Mucosa of rectum (tissue), 2 donors: ENCODE measurements around the gene EPHA5.

Experiments used
- H3K27ac ChIP-seq, 2 donors: one replicate each; pipeline ENCODE4 v1.7.0; 2013; ENCODE audit warnings: inconsistent platforms in 2 of 2, low read depth in 2 of 2, low read length in 2 of 2
- H3K27me3 ChIP-seq, 2 donors: one replicate each; pipeline ENCODE4 v1.7.0; 2013; ENCODE audit warnings: low read length in 2 of 2; ENCODE audit not compliant: control insufficient read depth in 2 of 2, insufficient read depth in 2 of 2
- H3K36me3 ChIP-seq, 2 donors: one replicate each; pipeline ENCODE4 v1.7.0; 2013; ENCODE audit warnings: low read length in 2 of 2; ENCODE audit not compliant: control insufficient read depth in 2 of 2, insufficient read depth in 2 of 2
- H3K4me1 ChIP-seq, 2 donors: one replicate each; pipeline ENCODE4 v1.7.0; 2013; ENCODE audit warnings: low read length in 2 of 2, mild to moderate bottlenecking in 1 of 2; ENCODE audit not compliant: control insufficient read depth in 2 of 2, insufficient read depth in 2 of 2
- H3K4me3 ChIP-seq, 2 donors: one replicate each; pipeline ENCODE4 v1.7.0; 2013; ENCODE audit warnings: low read length in 2 of 2
- H3K9ac ChIP-seq, 2 donors: one replicate each; pipeline ENCODE4 v1.7.0; 2013; ENCODE audit warnings: low read length in 2 of 2, low read depth in 1 of 2, mild to moderate bottlenecking in 1 of 2
- H3K9me3 ChIP-seq, 2 donors: one replicate each; pipeline ENCODE4 v1.7.0; 2013; ENCODE audit warnings: low read length in 2 of 2; ENCODE audit not compliant: control insufficient read depth in 2 of 2
- donor health status: healthy.
- donor health status: Normal muscosa, but diverticular disease.

Gene EPHA5

DNA sequence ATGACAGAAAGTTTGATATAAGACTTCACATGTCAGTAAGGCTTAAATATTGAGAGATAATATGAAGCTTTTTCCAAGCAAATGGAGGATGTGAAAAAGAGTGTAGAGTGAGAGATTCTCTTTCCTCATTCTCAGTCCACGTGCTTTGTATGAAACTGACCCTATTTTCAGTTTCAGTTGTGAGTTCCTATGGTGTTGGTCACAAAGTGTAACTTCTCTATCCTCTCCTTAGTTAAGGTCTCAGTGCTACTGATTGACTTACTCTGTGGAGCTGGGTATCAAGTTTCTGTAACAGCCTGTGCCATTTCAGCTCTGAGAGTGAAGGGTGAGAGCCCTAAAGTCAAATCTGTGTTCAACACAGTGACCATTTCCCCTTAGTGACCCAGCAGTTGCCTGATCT is 277.2 kb downstream of the EPHA5 start:
- H3K9me3 ChIP-seq: no peaks in the 10 kb centered on the region
- no peaks in the 10 kb centered on the region for H3K4me1 ChIP-seq
- H3K27ac ChIP-seq: no peak overlapping the region
- no peak overlapping the region for H3K4me3 ChIP-seq
- no peaks in the 10 kb centered on the region for H3K36me3 ChIP-seq
- H3K27me3 ChIP-seq: no peaks in the 10 kb centered on the region
- H3K9ac ChIP-seq: no peak overlapping the region

DNA sequence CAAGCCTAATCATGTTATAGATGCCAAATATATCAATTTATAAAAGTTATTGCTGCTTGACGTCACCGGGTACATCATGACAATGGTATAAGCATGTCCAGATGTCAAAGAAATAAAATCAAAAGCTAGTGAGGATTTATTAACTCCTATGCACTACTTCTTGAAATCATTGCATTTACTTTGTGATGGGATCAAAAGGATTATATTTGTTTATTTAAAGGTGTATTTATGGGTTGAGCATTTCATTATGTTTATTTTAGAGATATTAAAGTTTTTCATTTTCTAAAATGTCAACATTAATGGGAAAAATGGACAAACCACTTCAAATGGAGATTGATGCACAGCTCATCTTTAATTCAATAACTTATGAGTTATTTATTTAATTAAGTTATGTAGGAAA is 277.8 kb downstream of the EPHA5 start:
- Histone ChIP-seq H3K9me3 (no peaks in the 10 kb centered on the region), H3K27ac (no peak overlapping the region), H3K9ac (no peak overlapping the region), H3K27me3 (no peaks in the 10 kb centered on the region), H3K36me3 (no peaks in the 10 kb centered on the region), H3K4me1 (no peaks in the 10 kb centered on the region), H3K4me3 (no peak overlapping the region)

DNA sequence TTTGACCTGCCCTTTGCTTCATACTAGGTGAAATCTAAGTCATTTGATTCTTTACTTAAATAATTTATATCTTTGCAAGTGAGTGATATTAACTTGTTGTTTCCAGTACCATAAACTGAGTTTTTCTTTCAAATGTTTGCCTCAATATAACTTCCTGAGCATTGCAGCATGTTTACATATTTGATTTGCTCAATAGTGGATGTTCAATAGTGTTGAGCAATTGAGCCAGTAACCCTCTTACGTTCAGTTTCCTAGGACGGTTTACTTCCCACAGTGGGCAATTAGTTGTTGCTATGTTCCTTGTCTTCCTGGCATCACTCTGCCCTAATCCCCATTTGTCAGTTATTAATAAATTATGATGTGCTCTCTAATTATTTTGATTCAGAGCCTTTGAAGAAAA is 278.5 kb downstream of the EPHA5 start:
- Histone ChIP-seq H3K4me3 (no peak overlapping the region), H3K9me3 (no peaks in the 10 kb centered on the region), H3K9ac (no peak overlapping the region)

DNA sequence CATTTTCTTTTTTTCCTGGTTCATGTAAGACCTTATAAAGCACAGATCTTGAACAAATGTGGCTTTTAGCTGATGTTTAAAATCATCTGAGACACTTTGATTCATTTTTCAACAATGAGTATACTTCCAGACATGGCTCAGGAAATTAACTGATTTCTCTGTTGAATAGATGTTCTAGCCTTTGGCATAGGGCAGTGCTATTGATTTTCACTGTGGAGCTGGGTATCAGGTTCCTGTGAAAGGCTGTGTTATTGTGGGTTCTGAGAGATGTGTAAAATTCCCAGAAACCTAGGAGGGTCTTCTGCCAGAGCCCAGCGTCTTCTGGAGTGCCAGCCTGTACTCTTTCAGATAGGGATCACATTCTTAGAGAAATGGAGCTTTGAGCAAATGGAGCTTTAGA is 278.9 kb downstream of the EPHA5 start:
- Histone ChIP-seq H3K9me3 (no peaks in the 10 kb centered on the region), H3K4me3 (no peak overlapping the region), H3K27me3 (no peaks in the 10 kb centered on the region), H3K4me1 (no peaks in the 10 kb centered on the region), H3K27ac (no peak overlapping the region), H3K36me3 (no peaks in the 10 kb centered on the region), H3K9ac (no peak overlapping the region)

More for the DNA sequence above, 278.5 kb downstream of the EPHA5 start:
- H3K27ac ChIP-seq: no peak overlapping the region
- no peaks in the 10 kb centered on the region for H3K4me1 ChIP-seq
- H3K36me3 ChIP-seq: no peaks in the 10 kb centered on the region
- no peaks in the 10 kb centered on the region for H3K27me3 ChIP-seq

DNA sequence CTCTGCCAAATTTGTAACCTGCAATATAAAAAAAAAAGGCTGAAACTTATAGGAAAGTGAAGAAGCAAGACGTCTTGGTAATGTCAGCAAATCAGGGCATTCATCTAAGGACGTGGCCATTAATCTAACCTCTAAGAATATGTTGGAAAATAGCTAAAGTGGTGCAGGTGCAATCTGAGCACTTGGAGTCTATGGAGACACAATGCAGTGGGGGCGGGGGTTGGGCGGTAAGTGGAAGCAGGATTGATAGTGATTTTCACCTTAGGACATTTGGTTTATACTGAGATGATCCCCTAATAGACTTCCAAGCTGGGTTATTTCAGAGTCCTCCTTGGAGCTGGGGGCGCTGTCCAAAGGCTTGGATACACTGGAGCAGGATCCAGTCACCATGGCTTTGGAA is 283.4 kb downstream of the EPHA5 start:
- H3K9ac ChIP-seq: no peak overlapping the region
- no peaks in the 10 kb centered on the region for H3K36me3 ChIP-seq
- no peaks in the 10 kb centered on the region for H3K4me1 ChIP-seq
- no peaks in the 10 kb centered on the region for H3K9me3 ChIP-seq
- H3K27me3 ChIP-seq: no peaks in the 10 kb centered on the region
- H3K27ac ChIP-seq: no peak overlapping the region
- no peak overlapping the region for H3K4me3 ChIP-seq

DNA sequence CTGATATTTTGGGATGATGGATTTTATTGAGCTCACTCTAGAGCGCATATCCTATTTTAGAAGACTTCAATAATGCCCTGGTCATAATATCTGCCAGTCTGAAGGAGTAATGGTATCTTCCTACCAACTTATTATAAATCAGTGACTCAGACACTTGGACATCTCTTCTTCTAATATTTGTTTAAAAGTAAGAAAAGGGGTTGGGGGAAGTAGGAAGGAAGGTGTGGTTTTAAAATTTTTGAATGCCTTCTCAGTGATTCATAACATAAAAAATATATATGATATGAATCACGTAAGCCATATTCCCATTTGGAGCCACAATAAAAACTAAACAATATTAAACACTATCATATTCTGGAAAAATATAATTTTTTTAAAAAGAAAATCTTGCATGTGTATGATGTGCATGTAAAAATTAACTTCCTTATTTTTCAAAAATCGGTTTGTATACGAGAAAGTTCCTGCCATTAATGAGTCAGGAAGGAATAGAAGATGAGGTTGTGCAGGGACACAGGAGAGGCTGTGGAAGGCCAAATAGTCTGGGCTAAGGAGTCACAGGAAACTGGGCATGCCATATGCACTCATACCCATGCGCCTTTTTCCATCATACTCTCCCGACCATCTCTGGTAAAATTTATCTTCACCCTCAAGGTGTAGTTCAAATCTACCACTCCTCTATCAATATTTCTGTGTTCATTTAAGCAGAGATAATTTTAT is 286.5 kb downstream of the EPHA5 start:
- H3K4me3 ChIP-seq: no peak overlapping the region
- H3K4me1 ChIP-seq: no peaks in the 10 kb centered on the region
- no peak overlapping the region for H3K27ac ChIP-seq
- H3K9ac ChIP-seq: no peak overlapping the region
- no peaks in the 10 kb centered on the region for H3K36me3 ChIP-seq
- H3K27me3 ChIP-seq: no peaks in the 10 kb centered on the region
- no peaks in the 10 kb centered on the region for H3K9me3 ChIP-seq

DNA sequence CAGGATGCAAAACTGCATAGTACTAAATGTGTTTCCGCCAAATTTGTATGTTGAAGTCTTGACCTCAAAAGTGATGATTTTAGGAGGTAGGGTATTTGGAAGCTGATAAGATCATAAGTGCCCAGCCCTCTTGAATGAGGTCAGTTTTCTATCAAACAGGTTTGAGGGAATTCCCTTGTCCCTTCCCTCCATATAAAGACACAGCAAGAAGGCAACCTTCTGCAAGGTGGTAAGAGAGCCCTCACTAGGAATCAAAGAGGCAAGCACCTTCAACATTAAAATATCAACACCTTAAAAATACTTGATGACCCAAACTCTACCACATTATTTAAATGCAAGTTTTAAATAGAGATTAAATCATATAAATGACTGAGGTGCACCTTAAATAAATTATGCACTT is 288.6 kb downstream of the EPHA5 start:
- no peaks in the 10 kb centered on the region for H3K27me3 ChIP-seq
- H3K36me3 ChIP-seq: no peaks in the 10 kb centered on the region
- H3K27ac ChIP-seq: no peak overlapping the region
- H3K9ac ChIP-seq: no peak overlapping the region
- H3K9me3 ChIP-seq: no peaks in the 10 kb centered on the region
- no peak overlapping the region for H3K4me3 ChIP-seq
- no peaks in the 10 kb centered on the region for H3K4me1 ChIP-seq

DNA sequence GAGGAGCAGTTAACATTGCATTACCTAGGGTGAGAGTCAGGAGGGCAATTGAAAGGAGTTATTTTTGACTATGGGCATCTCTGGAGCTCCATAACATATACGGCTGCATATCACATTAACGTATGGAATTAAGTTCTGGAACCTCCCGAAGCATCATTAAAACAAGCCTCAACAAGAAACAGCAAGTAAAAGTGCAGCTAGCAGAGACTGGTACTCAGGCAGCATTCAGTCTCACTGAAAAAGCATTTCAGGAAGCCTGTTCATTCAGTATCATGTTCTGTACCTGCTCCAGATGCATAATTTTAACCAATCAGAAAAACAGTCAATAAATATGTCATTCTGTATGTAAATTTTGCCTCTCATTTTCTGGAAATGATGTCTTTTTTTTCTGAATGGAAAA is 299.6 kb downstream of the EPHA5 start:
- Histone ChIP-seq H3K4me3 (no peak overlapping the region), H3K36me3 (no peaks in the 10 kb centered on the region), H3K9me3 (no peaks in the 10 kb centered on the region), H3K27me3 (no peaks in the 10 kb centered on the region), H3K27ac (no peak overlapping the region), H3K4me1 (no peaks in the 10 kb centered on the region), H3K9ac (no peak overlapping the region)

DNA sequence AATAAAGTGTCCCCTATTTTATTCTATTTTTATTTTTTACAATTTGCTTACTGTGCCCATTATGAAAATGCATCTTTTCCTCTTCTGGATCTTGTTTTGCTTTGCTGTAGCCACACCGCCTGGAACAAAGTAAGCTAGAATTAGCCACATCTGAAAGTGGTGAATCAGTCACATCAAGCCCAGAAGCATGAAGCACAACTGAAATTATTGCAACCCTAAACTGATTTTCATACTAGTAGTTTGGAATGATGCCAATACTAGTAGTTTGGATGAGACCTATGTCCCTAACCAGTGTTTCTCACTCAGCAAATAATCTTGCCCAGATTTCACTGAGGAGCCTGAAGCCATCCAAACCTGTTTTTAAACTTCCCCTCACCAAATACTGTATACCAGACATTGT is 303.0 kb downstream of the EPHA5 start:
- no peaks in the 10 kb centered on the region for H3K27me3 ChIP-seq
- no peak overlapping the region for H3K9ac ChIP-seq
- no peak overlapping the region for H3K27ac ChIP-seq
- no peaks in the 10 kb centered on the region for H3K36me3 ChIP-seq
- no peaks in the 10 kb centered on the region for H3K4me1 ChIP-seq
- no peak overlapping the region for H3K4me3 ChIP-seq
- H3K9me3 ChIP-seq: no peaks in the 10 kb centered on the region

DNA sequence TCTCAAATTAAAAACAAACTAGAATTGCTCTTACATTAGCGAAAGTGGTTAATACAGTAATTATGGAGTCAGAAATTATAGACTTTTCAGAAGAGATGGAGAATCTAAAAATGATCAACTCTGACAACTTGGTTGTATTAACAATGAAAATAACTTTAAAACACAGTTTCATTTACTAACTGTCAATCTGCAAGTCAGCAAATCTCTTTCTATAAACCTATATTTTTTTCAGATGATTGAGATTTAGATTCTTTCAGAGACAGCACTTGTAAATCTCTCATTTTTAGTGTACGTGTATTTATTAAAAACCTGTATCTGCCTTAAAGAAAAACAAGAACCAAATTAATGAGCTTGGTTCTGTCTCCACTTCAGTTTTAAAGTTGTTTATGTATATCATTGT is 311.4 kb downstream of the EPHA5 start:
- no peak overlapping the region for H3K9ac ChIP-seq
- no peaks in the 10 kb centered on the region for H3K4me1 ChIP-seq
- no peaks in the 10 kb centered on the region for H3K27me3 ChIP-seq
- H3K27ac ChIP-seq: no peak overlapping the region
- H3K9me3 ChIP-seq: no peaks in the 10 kb centered on the region
- no peaks in the 10 kb centered on the region for H3K36me3 ChIP-seq
- H3K4me3 ChIP-seq: no peak overlapping the region

DNA sequence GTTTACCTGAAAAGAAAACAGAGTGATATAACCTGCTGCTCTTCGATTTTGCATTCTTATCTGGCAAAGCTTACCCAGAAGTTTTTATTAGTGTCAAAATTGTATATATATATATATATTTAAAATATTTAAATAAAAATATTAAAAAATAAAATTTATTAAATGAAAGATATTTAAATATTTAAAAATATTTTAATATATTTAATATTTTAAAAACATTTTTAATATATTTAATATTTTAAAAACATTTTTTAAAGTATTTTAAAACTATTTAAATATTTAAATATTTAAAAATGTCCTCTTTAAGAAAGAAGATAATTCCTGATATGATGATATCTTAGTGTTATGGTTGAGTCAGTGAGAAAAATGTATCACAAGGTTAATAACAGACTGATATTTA is 317.2 kb downstream of the EPHA5 start:
- no peaks in the 10 kb centered on the region for H3K36me3 ChIP-seq
- no peaks in the 10 kb centered on the region for H3K27me3 ChIP-seq
- no peak overlapping the region for H3K4me3 ChIP-seq
- no peak overlapping the region for H3K27ac ChIP-seq
- no peak overlapping the region for H3K9ac ChIP-seq
- no peaks in the 10 kb centered on the region for H3K4me1 ChIP-seq
- H3K9me3 ChIP-seq: no peaks in the 10 kb centered on the region
